Sigmoid colon (tissue), 7 donors: ENCODE data around the gene BST1. TPM values are rescaled to one million over a fixed set of nuclear protein-coding genes. Genes with fewer than 3 reads are reported as not detected.
"Not testable (repeated sequence)": the region's sequence is repeated elsewhere in the genome, so short reads cannot be mapped to it uniquely, and the experiment has no call there.

ENCODE experiments used
- DNase-seq: peaks from one replicate; pipeline ENCODE4 v3.0.0-alpha.2; 2019
- H3K27ac ChIP-seq, 4 donors: fragments of 200-600 bp; sonication (generic); one replicate each; pipeline ENCODE4 v1.5.1; 2016 to 2019; ENCODE audit warnings: mild to moderate bottlenecking in 1 of 4
- H3K27me3 ChIP-seq, 3 donors: fragments of 200-600 bp; sonication (generic); one replicate each; pipeline ENCODE4 v1.5.1; 2019; ENCODE audit warnings: mild to moderate bottlenecking in 1 of 3
- H3K36me3 ChIP-seq, 4 donors: fragments of 200-600 bp; sonication (generic); one replicate each; pipeline ENCODE4 v1.5.1; 2016 to 2019
- H3K4me1 ChIP-seq, 4 donors: fragments of 200-600 bp; sonication (generic); one replicate each; pipeline ENCODE4 v1.5.1; 2017 to 2019
- H3K4me3 ChIP-seq, 4 donors: fragments of 200-600 bp; sonication (generic); one replicate each; pipeline ENCODE4 v1.5.1; 2017 to 2019; ENCODE audit warnings: mild to moderate bottlenecking in 2 of 4, moderate library complexity in 1 of 4
- H3K9me3 ChIP-seq, 4 donors: fragments of 200-600 bp in 3 of 4; sonication (generic) in 3 of 4; one replicate each; pipeline versions ENCODE4 v1.5.1 to v1.6.1; 2013 to 2019
- EP300 ChIP-seq, 4 donors: sonication (generic); formaldehyde crosslinking; IDR thresholded peaks; one replicate each; pipeline ENCODE4 v1.6.1; 2017; ENCODE audit warnings: antibody characterized with exemption in 4 of 4
- POLR2A ChIP-seq, 2 donors: fragments of 450-650 bp; IDR thresholded peaks; one replicate each; pipeline ENCODE4 v1.6.1; 2016; ENCODE audit warnings: antibody characterized with exemption in 2 of 2, mild to moderate bottlenecking in 2 of 2, moderate library complexity in 2 of 2
- POLR2AphosphoS5 ChIP-seq, 4 donors: sonication (generic); formaldehyde crosslinking; IDR thresholded peaks; one replicate each; pipeline ENCODE4 v1.6.1; 2017; ENCODE audit warnings: antibody characterized with exemption in 4 of 4
- WGBS, 2 donors: extraction: QIAGEN DNeasy Blood & Tissue Kit; methylation state at CpG; one replicate each; pipeline ENCODE4 v1.1.7; 2013; 5-methylcytosine and 5-hydroxymethylcytosine counted together
- intact Hi-C: fragments of 100-400 bp; cut with DNase I; formaldehyde crosslinking; loops from one replicate; pipeline ENCODE4 v1.15.1; 2023
- polyA plus RNA-seq, 3 donors: library from polyadenylated mRNA; stranded (reverse); fragments of 200-250 nt; gene quantifications; one replicate each; pipeline ENCODE4 v1.2.3, GENCODE V29; 2013
- total RNA-seq, 4 donors: library from RNA; depleted of rRNA; stranded (reverse); fragments of >200 nt; gene quantifications; one replicate each; pipeline ENCODE4 v1.1.0, GENCODE V29; 2016
- TF ChIP-seq, protein P1 (sequence below), 4 experiments: fragments of 450-650 bp in 3 of 4; fragments of 200-600 bp in 1 of 4; IDR thresholded peaks; one replicate each; pipeline ENCODE4 v1.5.1; 2016 to 2019; ENCODE audit warnings: antibody characterized with exemption in 4 of 4, mild to moderate bottlenecking in 3 of 4, moderate library complexity in 2 of 4
- donor health status: healthy with polysubstance abuse.
- donor health status: Bipolar disorder and iron deficiency.
- donor health status: healthy.

Gene BST1
- total and polyA plus RNA-seq, 7 donors, result 4.8 to 11.8 (median 5.4) TPM

DNA sequence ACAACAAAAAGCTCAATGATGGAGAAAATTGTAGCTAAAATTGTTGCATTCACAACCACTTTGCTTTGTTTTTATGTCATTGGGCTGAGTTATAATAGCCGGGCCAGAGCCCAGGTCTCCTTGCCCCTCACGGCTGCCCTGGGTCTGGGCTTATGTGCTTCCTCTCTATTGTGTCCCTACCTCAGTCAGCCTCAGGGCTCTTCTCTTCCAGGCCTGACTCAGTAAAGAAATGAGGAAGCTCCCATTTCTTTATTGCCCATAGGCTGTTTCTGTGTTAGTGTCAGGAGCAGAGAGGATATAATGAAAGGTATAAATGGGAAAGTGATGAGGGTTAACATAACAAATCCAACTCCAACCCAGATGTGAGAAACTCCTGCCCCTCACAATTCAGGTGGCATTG, 18.0 kb downstream of the BST1 start:
- TF ChIP-seq POLR2A (IDR thresholded peaks at IDR 0.05), result no peak
- H3K9me3 ChIP-seq, result no peaks in the 10 kb centered on the region
- intact Hi-C loops, result no loop called here
- H3K4me3 ChIP-seq, result no peak overlapping the region
- WGBS, 2 donors, result 91 to 94% methylated on average over 2 of the region's 2 CpGs
- no peak overlapping the region for H3K27ac ChIP-seq
- H3K4me1 ChIP-seq, result peaks cover 0 to 38% (median 35%) of the 10 kb centered on the region in 4 donors
- DNase-seq, result no peak
- no peaks in the 10 kb centered on the region for H3K36me3 ChIP-seq
- no peaks in the 10 kb centered on the region for H3K27me3 ChIP-seq

DNA sequence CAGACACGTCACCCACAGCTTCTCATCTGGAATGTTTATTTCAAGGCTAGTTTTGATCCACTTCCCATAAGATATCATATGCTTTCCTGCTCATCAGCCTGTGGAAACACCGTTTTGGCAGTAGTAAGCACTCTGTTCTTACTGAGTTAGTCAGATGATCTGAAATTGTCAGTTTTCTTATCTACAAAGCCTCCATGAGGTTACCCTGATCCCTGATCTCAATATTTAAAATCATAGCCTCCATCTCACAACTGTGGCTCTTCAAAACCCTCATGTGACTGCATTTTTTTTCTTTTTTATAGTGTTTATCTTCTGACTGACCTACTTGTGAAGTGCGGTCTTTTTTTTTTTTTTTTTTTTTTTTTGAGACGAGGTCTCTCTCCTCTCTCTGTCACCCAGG, 22.7 kb downstream of the BST1 start:
- no peak for DNase-seq
- WGBS, 2 donors, result 25 to 43% methylated on average over 4 of the region's 4 CpGs

DNA sequence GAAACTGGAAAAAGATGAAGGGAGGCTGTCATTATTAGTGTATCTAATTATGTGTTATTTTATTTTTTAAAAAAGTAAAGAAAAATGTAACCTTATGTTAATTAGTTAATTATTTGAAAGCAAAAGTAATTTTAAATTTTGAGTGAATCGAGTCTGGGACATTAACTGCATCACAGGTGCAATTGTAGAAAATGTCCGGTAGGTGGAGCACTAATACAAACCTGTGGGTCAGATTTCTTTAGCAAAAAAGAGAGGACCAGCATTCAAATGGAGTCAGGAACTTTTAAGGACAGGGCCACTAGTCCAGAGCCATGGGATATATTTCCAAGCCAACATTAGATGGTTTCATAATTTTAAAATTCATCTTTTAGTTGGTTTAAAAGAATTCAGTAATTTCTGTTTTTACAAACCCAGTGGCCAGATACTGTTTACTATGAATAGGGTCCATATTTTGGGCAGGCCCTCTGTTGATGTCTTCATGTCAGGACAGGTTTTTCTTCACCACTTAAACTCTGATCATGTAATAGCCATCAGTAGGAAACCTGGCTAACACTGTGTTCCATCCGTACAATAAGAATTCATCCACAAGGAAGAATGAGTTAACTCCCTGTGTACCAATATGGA, 27.2 kb downstream of the BST1 start:
- TF ChIP-seq EP300 (IDR thresholded peaks at IDR 0.05), result no peak
- TF ChIP-seq, protein P1, sequence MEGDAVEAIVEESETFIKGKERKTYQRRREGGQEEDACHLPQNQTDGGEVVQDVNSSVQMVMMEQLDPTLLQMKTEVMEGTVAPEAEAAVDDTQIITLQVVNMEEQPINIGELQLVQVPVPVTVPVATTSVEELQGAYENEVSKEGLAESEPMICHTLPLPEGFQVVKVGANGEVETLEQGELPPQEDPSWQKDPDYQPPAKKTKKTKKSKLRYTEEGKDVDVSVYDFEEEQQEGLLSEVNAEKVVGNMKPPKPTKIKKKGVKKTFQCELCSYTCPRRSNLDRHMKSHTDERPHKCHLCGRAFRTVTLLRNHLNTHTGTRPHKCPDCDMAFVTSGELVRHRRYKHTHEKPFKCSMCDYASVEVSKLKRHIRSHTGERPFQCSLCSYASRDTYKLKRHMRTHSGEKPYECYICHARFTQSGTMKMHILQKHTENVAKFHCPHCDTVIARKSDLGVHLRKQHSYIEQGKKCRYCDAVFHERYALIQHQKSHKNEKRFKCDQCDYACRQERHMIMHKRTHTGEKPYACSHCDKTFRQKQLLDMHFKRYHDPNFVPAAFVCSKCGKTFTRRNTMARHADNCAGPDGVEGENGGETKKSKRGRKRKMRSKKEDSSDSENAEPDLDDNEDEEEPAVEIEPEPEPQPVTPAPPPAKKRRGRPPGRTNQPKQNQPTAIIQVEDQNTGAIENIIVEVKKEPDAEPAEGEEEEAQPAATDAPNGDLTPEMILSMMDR (IDR thresholded peaks at IDR 0.05), result peak; percentile 60 to 85 (median 70)
- no peaks in the 10 kb centered on the region for H3K9me3 ChIP-seq
- H3K4me3 ChIP-seq, result no peak overlapping the region
- DNase-seq, result no peak
- 14 to 26% methylated on average over 3 of the region's 3 CpGs for WGBS, 2 donors
- intact Hi-C loops, result loop anchor here (5.0 to 10.0 kb wide), 2 partner anchors 155 to 272 kb away; no protein-coding TSS in a partner anchor
- H3K27me3 ChIP-seq, result no peaks in the 10 kb centered on the region
- H3K36me3 ChIP-seq, result no peaks in the 10 kb centered on the region
- H3K27ac ChIP-seq, result no peak overlapping the region
- H3K4me1 ChIP-seq, result peaks cover 0 to 7% (median 7%) of the 10 kb centered on the region in 4 donors

More for the DNA sequence above, 22.7 kb downstream of the BST1 start:
- Histone ChIP-seq H3K9me3 (no peaks in the 10 kb centered on the region), H3K36me3 (no peaks in the 10 kb centered on the region), H3K4me3 (no peak overlapping the region), H3K27me3 (no peaks in the 10 kb centered on the region), H3K27ac (peak overlapping the region in 1 of 4 donors; percentile 54), H3K4me1 (peaks cover 0 to 11% (median 8%) of the 10 kb centered on the region in 4 donors)
- TF ChIP-seq EP300 (IDR thresholded peaks at IDR 0.05) (no peak), POLR2AphosphoS5 (IDR thresholded peaks at IDR 0.05) (no peak), POLR2A (IDR thresholded peaks at IDR 0.05) (no peak)
- TF ChIP-seq, protein P1 (IDR thresholded peaks at IDR 0.05), result no peak
- intact Hi-C loops, result no loop called here

DNA sequence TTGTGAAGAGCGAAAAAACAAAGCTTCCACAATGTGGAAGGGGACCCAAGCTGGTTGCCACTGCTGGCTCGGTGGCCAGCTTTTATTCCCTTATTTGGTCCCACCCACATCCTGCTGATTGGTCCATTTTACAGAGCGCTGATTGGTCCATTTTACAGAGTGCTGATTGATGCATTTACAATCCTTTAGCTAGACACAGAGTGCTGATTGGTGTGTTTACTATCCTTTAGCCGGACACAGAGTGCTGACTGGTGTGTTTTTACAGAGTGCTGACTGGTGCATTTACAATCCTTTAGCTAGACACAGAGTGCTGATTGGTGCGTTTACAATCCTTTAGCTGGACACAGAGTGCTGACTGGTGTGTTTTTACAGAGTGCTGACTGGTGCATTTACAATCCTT, 30.2 kb downstream of the BST1 start:
- WGBS, 2 donors, result 76% methylated on average over 5 of the region's 5 CpGs
- not testable (repeated sequence) for H3K4me3 ChIP-seq, DNase-seq, H3K4me1 ChIP-seq, H3K9me3 ChIP-seq, H3K27me3 ChIP-seq, H3K27ac ChIP-seq, H3K36me3 ChIP-seq
- intact Hi-C loops, result loop anchor here (5.0 to 10.0 kb wide), 2 partner anchors 152 to 269 kb away; no protein-coding TSS in a partner anchor

DNA sequence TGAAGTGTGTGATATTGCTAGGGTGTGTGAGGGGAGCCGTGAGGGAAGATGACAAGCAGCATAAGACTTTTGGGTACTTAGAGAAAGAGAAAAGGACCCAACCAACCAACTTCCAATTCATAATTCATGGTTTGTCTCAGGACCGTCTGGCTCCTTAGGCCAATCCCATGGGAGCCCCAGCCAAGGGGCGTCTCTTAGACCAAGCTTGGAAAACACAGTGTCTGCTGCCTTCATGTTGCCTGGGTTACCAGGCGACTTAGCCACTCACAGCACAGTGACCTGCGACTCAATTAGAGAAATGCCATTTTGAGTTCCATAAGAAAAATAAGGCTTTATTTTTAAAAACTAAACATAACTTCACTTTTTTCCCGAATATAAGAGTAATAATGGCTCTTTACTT, 32.7 kb downstream of the BST1 start:
- no peaks in the 10 kb centered on the region for H3K36me3 ChIP-seq
- 85 to 88% methylated on average over 6 of the region's 6 CpGs for WGBS, 2 donors
- no peaks in the 10 kb centered on the region for H3K9me3 ChIP-seq
- intact Hi-C loops, result loop anchor here (10.0 kb wide), 1 partner anchor 149 kb away; no protein-coding TSS in a partner anchor
- TF ChIP-seq EP300 (IDR thresholded peaks at IDR 0.05), result no peak
- H3K27ac ChIP-seq, result no peak overlapping the region
- no peak for DNase-seq
- H3K27me3 ChIP-seq, result no peaks in the 10 kb centered on the region
- H3K4me3 ChIP-seq, result no peak overlapping the region
- no peaks in the 10 kb centered on the region for H3K4me1 ChIP-seq

DNA sequence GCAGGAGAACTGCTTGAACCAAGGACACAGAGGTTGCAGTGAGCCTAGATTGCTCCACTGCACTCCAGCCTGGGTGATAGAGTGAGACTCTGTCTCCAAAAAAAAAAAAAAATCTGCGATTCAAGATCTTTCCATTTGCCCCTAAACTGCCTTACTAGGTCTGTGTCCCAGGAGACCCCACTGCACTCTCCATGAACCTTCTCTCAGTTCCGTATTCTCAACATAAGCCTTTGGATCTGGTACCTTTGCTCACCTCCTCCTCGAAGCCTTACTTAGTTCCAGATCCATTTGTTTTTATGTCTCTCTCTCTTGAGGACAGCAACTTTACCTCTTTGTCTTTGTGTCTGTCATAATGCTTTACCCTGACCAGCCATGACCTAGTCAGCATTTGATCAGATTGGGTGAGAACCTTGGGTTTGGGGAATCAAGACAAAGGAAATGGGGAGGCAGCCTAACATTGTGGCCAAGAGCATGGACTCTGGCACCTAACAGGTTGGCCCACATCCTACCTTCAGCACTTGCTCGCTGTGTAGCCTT, 33.7 kb downstream of the BST1 start:
- H3K36me3 ChIP-seq, result no peaks in the 10 kb centered on the region
- no peak overlapping the region for H3K27ac ChIP-seq
- H3K4me1 ChIP-seq, result no peaks in the 10 kb centered on the region
- TF ChIP-seq, protein P1 (IDR thresholded peaks at IDR 0.05), result no peak
- TF ChIP-seq POLR2A (IDR thresholded peaks at IDR 0.05) (no peak), POLR2AphosphoS5 (IDR thresholded peaks at IDR 0.05) (no peak), EP300 (IDR thresholded peaks at IDR 0.05) (no peak)
- peaks cover 0 to 2% (median 0%) of the 10 kb centered on the region in 4 donors for H3K9me3 ChIP-seq
- no peak overlapping the region for H3K4me3 ChIP-seq
- no peaks in the 10 kb centered on the region for H3K27me3 ChIP-seq
- WGBS, 2 donors, result 90 to 97% methylated on average over 4 of the region's 4 CpGs
- intact Hi-C loops, result loop anchor here (10.0 kb wide), 1 partner anchor 148 kb away; no protein-coding TSS in a partner anchor
- no peak for DNase-seq
